Subcutaneous adipose tissue (tissue), 4 donors: Measurements from ENCODE around the gene AAMDC. TPM values are rescaled to one million over a fixed set of nuclear protein-coding genes. Genes with fewer than 3 reads are reported as not detected.

Experiments
- CTCF ChIP-seq: fragments of 450-650 bp; IDR thresholded peaks from one replicate; pipeline ENCODE4 v1.5.1; 2016; ENCODE audit warnings: low read depth, mild to moderate bottlenecking, control low read depth, antibody characterized with exemption, moderate library complexity
- total RNA-seq, 4 donors: library from RNA; depleted of rRNA; stranded (reverse); fragments of >200 nt; gene quantifications; one replicate each; pipeline ENCODE4 v1.1.0, GENCODE V29; 2016

The AAMDC gene
- total RNA-seq, 4 donors from 2014 or later, result 33.3 to 69.0 (median 61.5) TPM

DNA sequence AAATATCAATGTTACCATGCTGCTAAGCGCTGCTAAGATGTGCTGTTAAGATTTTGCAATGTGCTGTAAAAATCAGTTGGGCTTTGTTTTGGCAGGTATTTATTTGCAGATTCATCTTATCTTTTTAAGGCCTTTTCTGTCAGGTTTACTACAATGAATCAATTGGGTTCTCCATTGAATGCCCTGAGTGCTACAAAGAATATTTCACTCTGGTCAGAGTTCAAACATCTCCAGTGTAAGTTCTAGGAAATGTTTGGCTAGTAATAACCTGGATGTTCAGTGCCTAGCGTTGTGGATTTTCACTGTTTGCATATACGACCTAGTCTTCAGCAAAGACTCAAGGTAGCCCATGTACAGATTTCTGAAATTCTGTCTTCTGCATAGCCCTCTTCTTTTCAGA is 36.4 kb upstream of the AAMDC start:
- TF ChIP-seq CTCF, result no peak

GRCh38 chr11:77789061-77789730 is 31.7 kb upstream of the AAMDC start:
- TF ChIP-seq CTCF, result no peak

- TF ChIP-seq CTCF, result no peak
Measured at GRCh38 chr11:77789731-77790476, 31.0 kb upstream of the AAMDC start.

DNA sequence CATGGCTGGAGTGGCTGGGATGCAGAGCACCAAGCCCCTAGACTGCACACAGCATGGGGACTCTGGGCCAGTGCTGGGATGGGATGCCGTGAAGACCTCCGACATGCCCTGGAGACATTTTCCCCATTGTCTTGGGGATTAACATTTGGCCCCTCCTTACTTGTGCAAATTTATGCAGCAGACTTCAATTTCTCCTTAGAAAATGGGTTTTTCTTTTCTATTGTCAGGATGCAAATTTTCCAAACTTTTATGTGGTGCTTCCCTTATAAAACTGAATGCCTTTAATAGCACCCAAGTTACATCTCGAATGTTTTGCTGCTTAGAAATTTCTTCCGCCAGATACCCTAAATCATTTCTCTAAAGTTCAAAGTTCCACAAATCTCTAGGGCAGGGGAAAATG is 29.6 kb upstream of the AAMDC start:
- TF ChIP-seq CTCF, result no peak

DNA sequence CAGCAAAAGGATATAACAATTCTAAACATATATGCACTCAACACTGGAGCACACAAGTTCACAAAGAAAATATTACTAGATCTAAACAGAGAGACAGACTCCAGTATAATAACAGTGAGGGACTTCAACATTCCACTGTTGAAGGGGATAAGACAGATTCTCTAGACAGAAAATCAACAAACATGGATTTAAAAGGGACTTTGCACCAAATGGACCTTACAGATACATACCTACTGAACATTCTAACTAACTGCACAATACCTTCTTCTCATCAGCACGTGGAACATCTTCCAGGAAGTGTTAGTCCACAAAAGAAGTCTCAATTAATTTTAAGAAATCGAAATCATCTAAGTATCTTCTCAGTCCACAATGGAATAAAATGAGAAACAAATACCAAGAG is 27.0 kb upstream of the AAMDC start:
- no peak for TF ChIP-seq CTCF

- TF ChIP-seq CTCF, result no peak
Measured at GRCh38 chr11:77799338-77799737, 21.6 kb upstream of the AAMDC start.

GRCh38 chr11:77800449-77800848 is 20.5 kb upstream of the AAMDC start:
- TF ChIP-seq CTCF, result no peak
